Stimulated activated CD4-positive, alpha-beta T cell treated with anti-CD3 and anti-CD28 coated beads, Interleukin-1b, Interleukin-23, amount 100 ng/mL, for 4 hours (primary cell): ENCODE results near the gene PRRT4.
A peak's percentile ranks its signal among the peaks of the same experiment; 100 is the strongest.

Experiments used
- DNase-seq, 2 donors: peaks; one replicate each; pipeline ENCODE4 v3.0.0-alpha.2; 2020; ENCODE audit warnings: low read depth in 2 of 2

Gene PRRT4

GRCh38 chr7:128374041-128374440, 12.6 kb upstream of the PRRT4 start:
- DNase-seq: no peak

GRCh38 chr7:128373606-128374005, 12.1 kb upstream of the PRRT4 start:
- no peak for DNase-seq

- no peak for DNase-seq
These were observed 9.0 kb upstream of the PRRT4 start for GRCh38 chr7:128370491-128370890.

- DNase-seq: no peak
These were observed 5.5 kb upstream of the PRRT4 start for GRCh38 chr7:128366986-128367385.

GRCh38 chr7:128366300-128366699, 4.8 kb upstream of the PRRT4 start:
- DNase-seq: no peak

- DNase-seq: no peak
These were observed 3.9 kb upstream of the PRRT4 start for GRCh38 chr7:128365432-128365831.

- DNase-seq: no peak
These were observed 2.8 kb upstream of the PRRT4 start for GRCh38 chr7:128364166-128364870.

GRCh38 chr7:128363261-128363721, 1.8 kb upstream of the PRRT4 start:
- DNase-seq: no peak

- DNase-seq: no peak
These were observed 1.2 kb upstream of the PRRT4 start for GRCh38 chr7:128362670-128363069.

- DNase-seq: no peak
These were observed 1.2 kb downstream of the PRRT4 start for GRCh38 chr7:128360359-128360678.

GRCh38 chr7:128359939-128360338, 1.6 kb downstream of the PRRT4 start:
- no peak for DNase-seq

GRCh38 chr7:128359336-128359735, 2.2 kb downstream of the PRRT4 start:
- DNase-seq: no peak

GRCh38 chr7:128358233-128358632, 3.3 kb downstream of the PRRT4 start:
- DNase-seq: no peak

- DNase-seq: no peak
These were observed 4.3 kb downstream of the PRRT4 start for GRCh38 chr7:128357217-128357613.

GRCh38 chr7:128356546-128357216, 4.8 kb downstream of the PRRT4 start:
- no peak for DNase-seq

GRCh38 chr7:128353610-128354009, 7.9 kb downstream of the PRRT4 start:
- no peak for DNase-seq

- DNase-seq: no peak
These were observed 8.3 kb downstream of the PRRT4 start for GRCh38 chr7:128353189-128353588.

- no peak for DNase-seq
These were observed 8.9 kb downstream of the PRRT4 start for GRCh38 chr7:128352636-128353035.

GRCh38 chr7:128352153-128352537, 9.3 kb downstream of the PRRT4 start:
- peak in 1 of 2 donors; percentile 32 for DNase-seq

GRCh38 chr7:128351296-128352152, 10.0 kb downstream of the PRRT4 start:
- DNase-seq: peak in 1 of 2 donors; percentile 9

GRCh38 chr7:128350708-128351295, 10.7 kb downstream of the PRRT4 start:
- DNase-seq: no peak

GRCh38 chr7:128349466-128349825, 12.0 kb downstream of the PRRT4 start:
- no peak for DNase-seq
